CD4-positive, alpha-beta T cell (primary cell): ENCODE data around the gene PBX1. TPM values are rescaled to one million over a fixed set of nuclear protein-coding genes. Genes with fewer than 3 reads are reported as not detected.

Source experiments
- ATAC-seq: fragments of 200-7000 bp; cut with Tn5 transposase; one replicate; pipeline ENCODE4 v1.10.0; 2022; ENCODE audit warnings: mild to moderate bottlenecking; ENCODE audit not compliant: poor library complexity
- CTCF ChIA-PET: fragments of 350-600 bp; sonication (Branson Sonifier 250); formaldehyde crosslinking; loops from one replicate; lab custom pipeline; 2021; ENCODE audit warnings: antibody characterized with exemption, inconsistent platforms; lab: Charles Lee
- POLR2A ChIA-PET: fragments of 350-600 bp; sonication (Branson Sonifier 250); formaldehyde crosslinking; loops from one replicate; lab custom pipeline; 2021; ENCODE audit warnings: antibody characterized with exemption, inconsistent platforms; lab: Charles Lee
- DNase-seq, 14 experiments: peaks; one replicate each; pipeline ENCODE4 v3.0.0-alpha.2; 2013 to 2020; ENCODE audit warnings: mixed read lengths in 2 of 14
- H3K27ac ChIP-seq, 2 donors: one replicate each; pipeline versions ENCODE4 v1.5.1 to v1.7.0; 2013; ENCODE audit warnings: low read length in 2 of 2, low read depth in 1 of 2, mild to moderate bottlenecking in 1 of 2
- H3K27me3 ChIP-seq, 2 experiments: 1 replicate in 1 of 2; 2 replicates in 1 of 2; pipeline versions ENCODE4 v1.6.1 to v1.7.0; 2013; ENCODE audit warnings: low read length in 2 of 2, control low read depth in 1 of 2, mild to moderate bottlenecking in 1 of 2, moderate library complexity in 1 of 2; ENCODE audit not compliant: insufficient read depth in 2 of 2, control insufficient read depth in 1 of 2
- H3K36me3 ChIP-seq: one replicate; pipeline ENCODE4 v1.6.1; 2013; ENCODE audit warnings: low read length, control low read depth; ENCODE audit not compliant: insufficient read depth
- H3K4me1 ChIP-seq: one replicate; pipeline ENCODE4 v1.6.1; 2013; ENCODE audit warnings: low read length, control low read depth; ENCODE audit not compliant: insufficient read depth
- H3K4me3 ChIP-seq: one replicate; pipeline ENCODE4 v1.5.1; 2013; ENCODE audit warnings: mild to moderate bottlenecking, low read length, moderate library complexity
- H3K9me3 ChIP-seq, 2 experiments: 1 replicate in 1 of 2; 2 replicates in 1 of 2; pipeline versions ENCODE4 v1.6.1 to v1.7.0; 2013; ENCODE audit warnings: low read length in 2 of 2, mild to moderate bottlenecking in 2 of 2, control low read depth in 1 of 2, moderate library complexity in 1 of 2; ENCODE audit not compliant: control insufficient read depth in 1 of 2, insufficient read depth in 1 of 2
- H3K27ac Mint-ChIP-seq: one replicate; pipeline ENCODE4 v1.8.0; 2020; ENCODE audit warnings: mixed read lengths
- H3K27me3 Mint-ChIP-seq: one replicate; pipeline ENCODE4 v1.8.0; 2021; ENCODE audit warnings: mixed read lengths
- H3K36me3 Mint-ChIP-seq: one replicate; pipeline ENCODE4 v1.8.0; 2021; ENCODE audit warnings: low read depth, mixed read lengths
- H3K4me1 Mint-ChIP-seq: one replicate; pipeline ENCODE4 v1.8.0; 2021; ENCODE audit warnings: low read depth, mixed read lengths
- H3K4me3 Mint-ChIP-seq: one replicate; pipeline ENCODE4 v1.8.0; 2020; ENCODE audit warnings: mild to moderate bottlenecking, mixed read lengths
- H3K9me3 Mint-ChIP-seq: one replicate; pipeline ENCODE4 v1.8.0; 2020; ENCODE audit warnings: mixed read lengths
- intact Hi-C, 2 experiments: fragments of 100-400 bp; cut with DNase I in 1 of 2; cut with micrococcal nuclease in 1 of 2; formaldehyde crosslinking; loops; one replicate each; pipeline versions ENCODE4 v1.15.1 to v1.9.0; 2023 to 2025; cut with DNase I, micrococcal nuclease
- total RNA-seq, 174 experiments: library from RNA in 2 of 174; stranded (reverse) in 2 of 174; gene quantifications; one replicate each; pipeline ENCODE4 v1.2.3 and lab custom pipeline; 2021 to 2026
- TF ChIP-seq, protein P1 (sequence below): fragments of 200-600 bp; IDR thresholded peaks from one replicate; pipeline ENCODE4 v1.8.0; 2022; ENCODE audit warnings: antibody characterized with exemption, mild to moderate bottlenecking

Gene PBX1
- total RNA-seq, 2 experiments from 2014 or later, result 0.64 to 0.96 TPM

GRCh38 chr1:164755690-164756089 lies 196.7 kb downstream of the PBX1 start:
- intact Hi-C loops, result no loop called here
- ChIA-PET POLR2A (interaction anchor here (0.6 kb wide), 1 partner anchor 16 kb away, joined by 3 read pairs; no protein-coding TSS in a partner anchor), CTCF (no interaction called here)
- DNase-seq (no peak), ATAC-seq (no peak)
- H3K4me1 Mint-ChIP-seq, result no peaks in the 10 kb centered on the region
- H3K4me3 ChIP-seq, result no peak overlapping the region
- no peaks in the 10 kb centered on the region for H3K4me1 ChIP-seq
- TF ChIP-seq, protein P1, sequence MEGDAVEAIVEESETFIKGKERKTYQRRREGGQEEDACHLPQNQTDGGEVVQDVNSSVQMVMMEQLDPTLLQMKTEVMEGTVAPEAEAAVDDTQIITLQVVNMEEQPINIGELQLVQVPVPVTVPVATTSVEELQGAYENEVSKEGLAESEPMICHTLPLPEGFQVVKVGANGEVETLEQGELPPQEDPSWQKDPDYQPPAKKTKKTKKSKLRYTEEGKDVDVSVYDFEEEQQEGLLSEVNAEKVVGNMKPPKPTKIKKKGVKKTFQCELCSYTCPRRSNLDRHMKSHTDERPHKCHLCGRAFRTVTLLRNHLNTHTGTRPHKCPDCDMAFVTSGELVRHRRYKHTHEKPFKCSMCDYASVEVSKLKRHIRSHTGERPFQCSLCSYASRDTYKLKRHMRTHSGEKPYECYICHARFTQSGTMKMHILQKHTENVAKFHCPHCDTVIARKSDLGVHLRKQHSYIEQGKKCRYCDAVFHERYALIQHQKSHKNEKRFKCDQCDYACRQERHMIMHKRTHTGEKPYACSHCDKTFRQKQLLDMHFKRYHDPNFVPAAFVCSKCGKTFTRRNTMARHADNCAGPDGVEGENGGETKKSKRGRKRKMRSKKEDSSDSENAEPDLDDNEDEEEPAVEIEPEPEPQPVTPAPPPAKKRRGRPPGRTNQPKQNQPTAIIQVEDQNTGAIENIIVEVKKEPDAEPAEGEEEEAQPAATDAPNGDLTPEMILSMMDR, result no peak
- peaks cover 0 to 3% of the 10 kb centered on the region in 2 experiments for H3K9me3 ChIP-seq
- H3K36me3 Mint-ChIP-seq, result no peaks in the 10 kb centered on the region
- H3K4me3 Mint-ChIP-seq, result no peak overlapping the region
- no peaks in the 10 kb centered on the region for H3K27me3 ChIP-seq
- peaks cover 4% of the 10 kb centered on the region for H3K27me3 Mint-ChIP-seq
- no peak overlapping the region for H3K27ac ChIP-seq
- no peaks in the 10 kb centered on the region for H3K36me3 ChIP-seq
- H3K9me3 Mint-ChIP-seq, result no peaks in the 10 kb centered on the region
- H3K27ac Mint-ChIP-seq, result no peak overlapping the region

GRCh38 chr1:164756741-164757140 lies 197.8 kb downstream of the PBX1 start:
- Histone ChIP-seq H3K4me1 (no peaks in the 10 kb centered on the region), H3K36me3 (no peaks in the 10 kb centered on the region), H3K27me3 (no peaks in the 10 kb centered on the region), H3K27ac (no peak overlapping the region), H3K4me3 (no peak overlapping the region), H3K9me3 (peaks cover 0 to 3% of the 10 kb centered on the region in 2 experiments)
- Mint-ChIP-seq H3K27me3 (peaks cover 4% of the 10 kb centered on the region), H3K4me3 (no peak overlapping the region), H3K36me3 (no peaks in the 10 kb centered on the region), H3K27ac (no peak overlapping the region), H3K4me1 (no peaks in the 10 kb centered on the region), H3K9me3 (no peaks in the 10 kb centered on the region)
- TF ChIP-seq, protein P1, result no peak
- ChIA-PET POLR2A (no interaction called here), CTCF (no interaction called here)
- intact Hi-C loops, result no loop called here
- ATAC-seq (no peak), DNase-seq (no peak)

- intact Hi-C loops, result no loop called here
- H3K4me1 ChIP-seq, result no peaks in the 10 kb centered on the region
- peaks cover 0 to 3% of the 10 kb centered on the region in 2 experiments for H3K9me3 ChIP-seq
- Mint-ChIP-seq H3K36me3 (no peaks in the 10 kb centered on the region), H3K9me3 (no peaks in the 10 kb centered on the region), H3K27me3 (peaks cover 4% of the 10 kb centered on the region), H3K27ac (no peak overlapping the region), H3K4me1 (no peaks in the 10 kb centered on the region), H3K4me3 (no peak overlapping the region)
- DNase-seq (no peak), ATAC-seq (no peak)
- TF ChIP-seq, protein P1, result no peak
- CTCF ChIA-PET, result interaction anchor here (0.5 kb wide), 1 partner anchor 25 kb away, joined by 4 read pairs; no protein-coding TSS in a partner anchor
- no peak overlapping the region for H3K4me3 ChIP-seq
- POLR2A ChIA-PET, result no interaction called here
- H3K27ac ChIP-seq, result no peak overlapping the region
- H3K36me3 ChIP-seq, result no peaks in the 10 kb centered on the region
- no peaks in the 10 kb centered on the region for H3K27me3 ChIP-seq
These were observed 198.6 kb downstream of the PBX1 start for GRCh38 chr1:164757625-164758024.
